GM08714 (cell line): Measurements from ENCODE around the gene ATG4C.
"Not testable (repeated sequence)": the region's sequence is repeated elsewhere in the genome, so short reads cannot be mapped to it uniquely, and the experiment has no call there.

Source experiments
- H3K4me3 ChIP-seq: fragments of 200-500 bp; sonication (Bioruptor generic); 2 replicates; pipeline ENCODE4 v1.5.1; 2014; ENCODE audit warnings: mild to moderate bottlenecking, low read length, inconsistent platforms
- ZNF274 ChIP-seq: IDR thresholded peaks from 2 replicates; pipeline ENCODE4 v1.6.1; 2012; ENCODE audit warnings: mild to moderate bottlenecking, low read depth, low read length

ATG4C gene

GRCh38 chr1:62783736-62784508, at the start of gene ATG4C:
TSS of gene ATG4C (plus strand) at chr1:62784132. CDS start at chr1:62803787, 19,655 bp downstream.
- peak within 1 kb of the TSS; percentile 96 for H3K4me3 ChIP-seq
- no peak for TF ChIP-seq ZNF274

GRCh38 chr1:62735491-62736171, 48.3 kb upstream of the ATG4C start:
- no peak for TF ChIP-seq ZNF274
- H3K4me3 ChIP-seq: no peak overlapping the region

GRCh38 chr1:62740701-62741100, 43.2 kb upstream of the ATG4C start:
- H3K4me3 ChIP-seq: not testable (repeated sequence)

- TF ChIP-seq ZNF274: no peak
Measured at GRCh38 chr1:62744611-62745577, 39.0 kb upstream of the ATG4C start.

GRCh38 chr1:62746086-62746808, 37.7 kb upstream of the ATG4C start:
- no peak for TF ChIP-seq ZNF274
- no peak overlapping the region for H3K4me3 ChIP-seq

More at GRCh38 chr1:62744611-62745577, 39.0 kb upstream of the ATG4C start:
- H3K4me3 ChIP-seq: no peak overlapping the region

GRCh38 chr1:62746809-62747138, 37.2 kb upstream of the ATG4C start:
- no peak overlapping the region for H3K4me3 ChIP-seq
- no peak for TF ChIP-seq ZNF274

GRCh38 chr1:62753031-62753965, 30.6 kb upstream of the ATG4C start:
- TF ChIP-seq ZNF274: no peak
- no peak overlapping the region for H3K4me3 ChIP-seq

GRCh38 chr1:62754938-62755337, 29.0 kb upstream of the ATG4C start:
- not testable (repeated sequence) for H3K4me3 ChIP-seq

GRCh38 chr1:62756255-62756884, 27.6 kb upstream of the ATG4C start:
- H3K4me3 ChIP-seq: not testable (repeated sequence)

- not testable (repeated sequence) for H3K4me3 ChIP-seq
Measured at GRCh38 chr1:62759232-62759875, 24.6 kb upstream of the ATG4C start.

- H3K4me3 ChIP-seq: not testable (repeated sequence)
Measured at GRCh38 chr1:62760021-62760782, 23.7 kb upstream of the ATG4C start.

GRCh38 chr1:62761223-62761870, 22.6 kb upstream of the ATG4C start:
- H3K4me3 ChIP-seq: not testable (repeated sequence)

GRCh38 chr1:62762027-62762426, 21.9 kb upstream of the ATG4C start:
- not testable (repeated sequence) for H3K4me3 ChIP-seq
